ENCODE measurements around the gene RNASET2. TPM values are rescaled to one million over a fixed set of nuclear protein-coding genes. Genes with fewer than 3 reads are reported as not detected.

The RNASET2 gene
- polyA plus RNA-seq, 3 donors = 432 to 562 (median 493) TPM

DNA sequence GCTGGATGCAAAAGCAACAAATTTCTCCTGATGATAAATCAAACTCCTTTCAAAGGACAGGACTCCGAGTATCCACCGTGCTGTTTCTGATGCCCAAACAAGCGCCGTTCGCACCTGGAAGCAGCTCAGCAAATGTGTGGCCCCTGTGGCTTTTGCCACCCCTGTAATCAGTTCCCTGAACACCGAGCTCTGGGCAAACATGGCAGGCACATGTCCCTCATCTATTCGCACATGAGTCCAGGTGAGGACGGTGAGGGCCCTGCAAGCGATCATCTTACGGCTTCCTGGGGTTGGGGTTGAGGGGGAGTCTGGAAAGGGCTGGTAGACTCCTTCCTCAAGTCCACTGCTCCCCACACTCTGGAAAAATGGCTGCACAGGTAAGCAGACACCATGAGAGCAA lies 23.7 kb downstream of the RNASET2 start:
- Histone ChIP-seq H3K36me3 (replicated peaks in 1 of 2; ENCODE audit: control insufficient read depth in 1 of 2, insufficient read depth in 2 of 2, low read length in 2 of 2) (peaks cover 94 to 100% of the 10 kb centered on the region in 2 donors), H3K27me3 (ENCODE audit: control insufficient read depth in 2 of 2, insufficient read depth in 2 of 2, low read length in 2 of 2) (no peaks in the 10 kb centered on the region), H3K4me3 (replicated peaks in 1 of 3; ENCODE audit: low read depth in 2 of 3, low read length in 3 of 3) (no peak overlapping the region), H4K20me1 (ENCODE audit: insufficient read depth, low read length) (peaks cover 99% of the 10 kb centered on the region), H3K9me3 (replicated peaks in 1 of 2; ENCODE audit: control insufficient read depth in 1 of 2, insufficient read depth in 1 of 2, low read length in 2 of 2) (no peaks in the 10 kb centered on the region), H3K4me2 (replicated peaks; ENCODE audit: extremely low read depth, low read length, poor library complexity, severe bottlenecking) (no peak overlapping the region), H3K9ac (ENCODE audit: insufficient read depth, low read length, poor library complexity, severe bottlenecking) (no peak overlapping the region), H2AFZ (ENCODE audit: insufficient read depth, low read depth, low read length, poor library complexity, severe bottlenecking) (no peak overlapping the region), H3K4me1 (ENCODE audit: control insufficient read depth in 1 of 2, insufficient read depth in 2 of 2, low read length in 2 of 2) (no peaks in the 10 kb centered on the region), H3K79me2 (ENCODE audit: insufficient read depth, low read length) (peaks cover 11% of the 10 kb centered on the region), H3K27ac (ENCODE audit: low read depth in 1 of 2, low read length in 2 of 2) (no peak overlapping the region)
- intact Hi-C loops (cut with micrococcal nuclease) = no loop called here
- 96% methylated on average over 6 of the region's 10 CpGs for WGBS (ENCODE audit: insufficient coverage)
- peak overlapping the region in 1 of 7 donors; percentile 74 for H3K27ac Mint-ChIP-seq
- TF ChIP-seq, protein P1, sequence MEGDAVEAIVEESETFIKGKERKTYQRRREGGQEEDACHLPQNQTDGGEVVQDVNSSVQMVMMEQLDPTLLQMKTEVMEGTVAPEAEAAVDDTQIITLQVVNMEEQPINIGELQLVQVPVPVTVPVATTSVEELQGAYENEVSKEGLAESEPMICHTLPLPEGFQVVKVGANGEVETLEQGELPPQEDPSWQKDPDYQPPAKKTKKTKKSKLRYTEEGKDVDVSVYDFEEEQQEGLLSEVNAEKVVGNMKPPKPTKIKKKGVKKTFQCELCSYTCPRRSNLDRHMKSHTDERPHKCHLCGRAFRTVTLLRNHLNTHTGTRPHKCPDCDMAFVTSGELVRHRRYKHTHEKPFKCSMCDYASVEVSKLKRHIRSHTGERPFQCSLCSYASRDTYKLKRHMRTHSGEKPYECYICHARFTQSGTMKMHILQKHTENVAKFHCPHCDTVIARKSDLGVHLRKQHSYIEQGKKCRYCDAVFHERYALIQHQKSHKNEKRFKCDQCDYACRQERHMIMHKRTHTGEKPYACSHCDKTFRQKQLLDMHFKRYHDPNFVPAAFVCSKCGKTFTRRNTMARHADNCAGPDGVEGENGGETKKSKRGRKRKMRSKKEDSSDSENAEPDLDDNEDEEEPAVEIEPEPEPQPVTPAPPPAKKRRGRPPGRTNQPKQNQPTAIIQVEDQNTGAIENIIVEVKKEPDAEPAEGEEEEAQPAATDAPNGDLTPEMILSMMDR (IDR thresholded peaks at IDR 0.05) = no peak
- peaks cover 1% of the 10 kb centered on the region for H3K4me1 Mint-ChIP-seq
- no peak overlapping the region for H3K4me3 Mint-ChIP-seq
- H3K27me3 Mint-ChIP-seq (ENCODE audit: low read depth in 3 of 3) = no peaks in the 10 kb centered on the region
- H3K9me3 Mint-ChIP-seq = peaks cover 0 to 5% (median 0%) of the 10 kb centered on the region in 7 donors
- DNase-seq = no peak
- peaks cover 95 to 100% of the 10 kb centered on the region in 2 donors for H3K36me3 Mint-ChIP-seq

DNA sequence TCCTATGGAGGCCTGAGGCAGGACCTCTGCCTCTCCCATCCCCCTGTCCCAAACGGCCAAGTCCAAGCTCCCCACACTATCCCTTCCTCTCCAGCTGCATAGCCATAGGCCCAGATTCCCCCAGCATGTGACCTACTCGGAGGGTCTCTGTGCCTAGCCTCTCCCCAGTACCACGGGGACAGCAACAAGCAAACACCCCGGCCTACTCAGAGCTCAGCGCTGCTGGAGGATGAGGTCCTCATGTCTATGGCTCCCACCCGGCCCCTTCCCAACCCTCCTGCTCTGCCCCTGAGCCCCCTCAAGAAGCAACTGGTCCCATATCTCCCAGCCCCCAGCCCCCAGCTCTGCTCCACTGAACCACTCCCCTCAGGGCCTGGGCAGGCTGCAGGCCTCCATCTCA lies 24.2 kb downstream of the RNASET2 start:
- WGBS (ENCODE audit: insufficient coverage) = 95% methylated on average over 3 of the region's 6 CpGs
- Histone ChIP-seq H3K4me2 (replicated peaks; ENCODE audit: extremely low read depth, low read length, poor library complexity, severe bottlenecking) (no peak overlapping the region), H3K36me3 (replicated peaks in 1 of 2; ENCODE audit: control insufficient read depth in 1 of 2, insufficient read depth in 2 of 2, low read length in 2 of 2) (peaks cover 94 to 100% of the 10 kb centered on the region in 2 donors), H2AFZ (ENCODE audit: insufficient read depth, low read depth, low read length, poor library complexity, severe bottlenecking) (no peak overlapping the region), H3K4me3 (replicated peaks in 1 of 3; ENCODE audit: low read depth in 2 of 3, low read length in 3 of 3) (no peak overlapping the region), H3K9ac (ENCODE audit: insufficient read depth, low read length, poor library complexity, severe bottlenecking) (no peak overlapping the region), H4K20me1 (ENCODE audit: insufficient read depth, low read length) (peaks cover 99% of the 10 kb centered on the region), H3K79me2 (ENCODE audit: insufficient read depth, low read length) (peaks cover 11% of the 10 kb centered on the region), H3K27ac (ENCODE audit: low read depth in 1 of 2, low read length in 2 of 2) (peak overlapping the region in 1 of 2 donors; percentile 15), H3K27me3 (ENCODE audit: control insufficient read depth in 2 of 2, insufficient read depth in 2 of 2, low read length in 2 of 2) (no peaks in the 10 kb centered on the region), H3K9me3 (replicated peaks in 1 of 2; ENCODE audit: control insufficient read depth in 1 of 2, insufficient read depth in 1 of 2, low read length in 2 of 2) (no peaks in the 10 kb centered on the region), H3K4me1 (ENCODE audit: control insufficient read depth in 1 of 2, insufficient read depth in 2 of 2, low read length in 2 of 2) (no peaks in the 10 kb centered on the region)
- Mint-ChIP-seq H3K27ac (peak overlapping the region in 3 of 7 donors; percentile 73 to 74 (median 73)), H3K27me3 (ENCODE audit: low read depth in 3 of 3) (no peaks in the 10 kb centered on the region), H3K4me1 (peaks cover 1% of the 10 kb centered on the region), H3K36me3 (peaks cover 95 to 100% of the 10 kb centered on the region in 2 donors), H3K4me3 (no peak overlapping the region), H3K9me3 (peaks cover 0 to 5% (median 0%) of the 10 kb centered on the region in 7 donors)
- TF ChIP-seq, protein P1 (IDR thresholded peaks at IDR 0.05) = no peak
- no peak for DNase-seq
- intact Hi-C loops (cut with micrococcal nuclease) = no loop called here

Measured in CD14-positive monocyte (primary cell).